COLO668 (cell line): ENCODE data around the gene DRC1.

Experiments
- DNase-seq: peaks from one replicate; lab custom pipeline; 2025; ENCODE audit not compliant: unreplicated experiment; lab: John Stamatoyannopoulos, UW

DRC1 gene

DNA sequence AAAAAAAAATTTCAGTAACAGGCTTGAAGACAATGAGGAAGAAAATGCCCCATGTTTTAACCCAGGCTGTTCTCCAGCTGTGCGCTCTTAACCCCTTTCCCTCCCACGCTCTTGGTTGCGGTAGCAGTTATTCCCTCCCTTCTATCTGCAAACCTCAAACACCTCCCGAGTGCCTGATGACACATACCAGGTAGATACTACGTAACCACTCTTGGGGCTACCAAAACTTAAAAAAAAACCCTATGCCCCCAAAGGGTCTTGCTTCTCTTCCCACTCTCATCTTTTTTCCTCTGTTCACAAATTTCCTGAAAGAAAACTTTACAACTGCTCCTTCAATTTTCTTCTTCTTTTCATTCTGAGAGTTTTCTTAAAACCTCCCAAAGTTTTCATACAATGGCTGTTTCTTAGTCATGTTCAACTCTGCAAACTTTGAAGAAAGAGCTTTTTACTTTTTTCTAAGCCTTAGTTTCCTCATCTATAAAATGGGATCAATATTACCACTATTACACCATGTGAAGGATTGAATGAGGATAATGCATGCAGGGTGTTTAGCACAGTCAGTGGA, 4.9 kb upstream of the DRC1 start:
- no peak for DNase-seq

DNA sequence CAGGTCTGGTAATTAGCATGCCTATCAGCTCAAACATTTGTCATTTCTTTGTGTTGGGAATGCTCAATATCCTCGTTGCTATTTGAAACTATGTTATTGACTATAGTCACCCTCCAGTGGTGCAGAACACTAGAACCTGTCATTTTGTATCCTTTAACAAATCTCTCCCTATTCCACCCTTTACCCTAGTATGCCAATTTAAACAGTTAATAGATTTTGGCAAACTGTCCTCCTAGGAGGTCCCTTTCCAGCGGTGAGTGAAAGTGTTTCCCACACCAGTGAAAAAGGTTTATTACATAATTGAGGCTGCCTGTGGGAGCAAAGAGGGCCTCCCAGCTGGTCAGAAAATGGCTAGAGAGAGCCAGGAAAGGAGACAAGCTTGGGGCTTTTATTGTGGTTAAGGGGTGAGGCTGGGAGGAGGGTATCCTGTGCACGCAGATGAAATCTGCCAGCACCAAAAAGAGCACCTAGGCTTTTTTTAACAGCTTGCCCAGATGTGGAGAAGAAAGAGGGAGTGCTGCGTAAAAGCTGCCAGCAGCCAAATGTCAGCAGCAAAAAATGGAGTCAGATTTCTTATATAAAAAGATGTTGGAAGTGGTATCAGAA, 1.8 kb upstream of the DRC1 start:
- DNase-seq, result no peak

DNA sequence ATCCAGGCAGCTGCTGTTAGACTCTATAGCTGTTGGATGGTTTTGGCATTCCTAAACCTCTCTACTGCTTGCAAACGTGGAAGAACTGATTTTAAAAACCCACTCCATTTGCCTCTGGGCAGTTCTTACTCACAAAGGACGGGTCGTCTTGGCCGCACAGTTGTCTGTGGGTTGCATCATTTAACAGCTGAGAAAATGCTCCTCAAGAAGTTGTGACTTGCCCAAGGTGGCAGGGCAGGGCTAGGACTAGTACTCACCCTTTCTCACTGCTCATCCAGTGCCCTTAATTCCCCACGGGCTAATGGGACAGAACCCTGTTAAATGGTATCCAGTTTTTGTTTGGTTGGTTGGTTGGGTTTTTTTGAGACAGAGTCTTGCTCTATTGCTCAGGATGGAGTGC, 997 bp upstream of the DRC1 start:
- no peak for DNase-seq

DNA sequence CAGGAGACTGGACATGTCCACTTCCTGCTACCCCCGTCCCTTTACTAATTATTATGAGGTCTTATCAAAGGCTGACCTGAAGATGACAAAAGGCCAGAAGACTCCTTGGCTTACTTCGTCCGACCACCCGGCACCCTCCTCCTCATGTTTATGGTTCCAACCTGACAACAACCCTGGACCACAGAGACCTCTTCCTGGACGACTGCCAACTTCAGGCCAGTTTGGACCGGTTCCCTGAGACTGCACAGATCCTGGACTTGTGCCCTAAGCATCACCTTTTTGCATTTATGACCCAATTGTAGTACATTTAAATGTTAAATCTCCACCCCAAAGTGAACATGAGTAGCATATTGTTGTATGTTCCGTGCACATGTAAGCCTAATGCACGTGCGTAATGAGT, 5.8 kb downstream of the DRC1 start:
- DNase-seq, result no peak

DNA sequence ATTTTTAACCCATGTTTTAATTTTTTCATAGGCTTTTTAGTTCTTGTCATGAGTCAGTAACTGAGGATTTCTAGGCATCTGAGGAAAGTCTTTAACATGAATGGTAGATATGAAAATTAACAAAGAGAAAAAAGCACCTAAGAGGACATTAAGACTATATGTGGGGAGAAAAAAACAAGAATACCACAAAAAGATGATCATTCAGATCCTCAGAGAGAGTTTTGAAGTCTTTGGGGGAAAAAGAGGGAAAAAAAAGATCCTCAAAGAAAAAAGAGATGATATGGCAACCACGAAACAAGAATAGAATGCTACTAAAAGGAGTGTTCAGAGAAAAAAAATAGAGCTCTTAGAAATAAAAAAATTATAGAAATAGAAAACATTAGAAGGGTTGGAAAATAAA, 8.1 kb downstream of the DRC1 start:
- DNase-seq, result no peak

DNA sequence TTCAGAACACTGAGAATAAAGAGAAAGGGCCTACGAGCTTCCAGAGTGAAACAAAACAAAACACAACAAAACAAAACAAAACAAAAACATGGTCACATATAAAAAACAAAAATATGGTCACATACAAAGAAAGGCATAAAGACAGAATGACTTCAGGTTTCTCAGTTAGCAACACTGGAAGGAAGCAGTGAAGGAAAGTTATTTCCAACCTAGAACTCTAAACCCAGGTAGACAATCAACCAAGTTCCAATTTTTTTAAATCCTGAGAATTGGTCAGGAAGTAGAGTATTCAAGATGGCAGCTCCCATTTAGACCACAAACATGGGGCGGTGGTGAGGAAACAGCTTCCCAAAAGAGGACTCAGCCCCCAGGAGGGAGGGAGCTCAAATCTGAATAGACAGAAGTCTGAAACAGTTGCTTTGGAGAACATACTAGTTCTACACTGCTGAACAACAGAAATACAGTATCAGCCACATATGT, 9.1 kb downstream of the DRC1 start:
- no peak for DNase-seq

DNA sequence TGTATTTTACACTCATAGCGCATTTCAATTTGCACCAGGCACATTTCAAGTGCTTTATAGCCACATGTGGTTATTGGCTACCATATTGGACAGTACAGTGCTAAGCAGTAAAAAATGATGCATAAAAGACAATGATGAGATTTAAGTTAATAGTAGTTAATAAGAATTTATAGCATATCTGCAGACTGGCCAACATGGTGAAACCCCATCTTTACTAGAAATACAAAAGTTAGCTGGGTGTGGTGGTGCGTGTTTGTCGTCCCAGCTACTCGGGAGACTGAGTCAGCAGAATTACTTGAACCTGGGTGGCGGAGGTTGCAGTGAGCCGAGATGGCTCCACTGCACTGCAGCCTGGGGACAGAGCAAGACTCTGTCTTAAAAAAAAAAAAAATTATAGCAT, 9.7 kb downstream of the DRC1 start:
- no peak for DNase-seq

DNA sequence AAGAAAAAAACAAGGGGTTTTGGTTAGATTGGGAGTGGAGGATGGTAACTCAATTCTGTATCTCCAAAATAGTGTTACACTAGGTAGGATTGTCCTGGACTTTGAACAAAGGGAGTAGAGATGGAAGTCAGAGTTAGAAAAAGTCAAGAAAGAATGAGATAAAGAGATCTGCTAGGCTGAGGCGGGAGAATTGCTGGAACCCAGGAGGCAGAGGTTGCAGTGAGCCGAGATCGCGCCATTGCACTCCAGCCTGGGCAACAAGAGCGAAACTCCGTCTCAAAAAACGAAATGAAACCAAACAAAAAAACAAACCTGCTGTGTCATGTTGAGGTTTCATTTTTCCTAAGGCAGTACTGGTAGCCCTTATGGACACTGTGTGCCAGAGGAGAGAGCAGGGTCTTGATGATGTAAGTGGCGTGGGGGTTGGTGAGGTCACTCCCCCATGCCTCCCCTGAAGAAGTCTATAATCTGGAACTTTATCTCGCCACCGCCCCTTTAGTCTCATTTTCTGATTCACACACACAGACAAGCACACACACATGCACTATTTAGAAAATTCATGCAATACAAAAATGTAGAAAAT, 10.5 kb downstream of the DRC1 start:
- DNase-seq, result no peak

DNA sequence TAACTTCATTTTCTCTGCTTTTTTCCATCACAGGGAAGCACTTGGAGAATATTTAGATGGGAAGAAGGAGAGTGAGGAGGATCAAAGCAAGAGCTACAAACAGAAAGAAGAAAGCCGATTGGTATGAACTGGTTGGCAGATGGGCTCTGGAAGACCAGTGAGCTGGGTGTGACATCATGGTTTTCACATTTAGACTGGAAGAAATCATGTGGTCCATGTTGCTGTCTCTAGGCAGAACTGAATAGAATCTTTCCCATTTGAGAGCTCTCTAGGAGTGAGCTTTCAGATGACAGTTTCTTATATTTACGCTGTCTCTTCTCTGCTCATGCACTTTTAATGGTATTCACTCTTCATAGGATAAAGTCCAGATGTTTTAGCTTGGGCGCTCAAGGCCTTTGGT, 12.6 kb downstream of the DRC1 start:
- no peak for DNase-seq

DNA sequence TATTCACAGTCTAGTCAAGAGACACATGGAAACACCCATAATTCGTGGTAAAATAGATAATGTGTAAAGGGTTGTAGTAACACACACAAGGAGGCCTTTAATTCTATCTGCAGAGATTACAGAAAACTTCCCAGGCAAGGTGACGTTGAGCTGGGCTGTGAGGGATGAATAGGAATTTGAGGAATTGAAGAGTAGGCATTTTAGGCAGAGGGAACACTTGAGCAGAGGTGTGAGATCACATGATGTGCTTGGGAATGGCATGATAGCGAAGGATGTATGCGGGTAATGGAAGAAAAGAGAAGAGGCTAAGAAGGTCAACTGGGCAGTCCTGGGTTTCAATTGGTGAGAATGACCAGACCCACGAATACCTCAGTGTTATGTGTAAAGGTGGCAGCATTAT, 20.2 kb downstream of the DRC1 start:
- DNase-seq, result no peak

DNA sequence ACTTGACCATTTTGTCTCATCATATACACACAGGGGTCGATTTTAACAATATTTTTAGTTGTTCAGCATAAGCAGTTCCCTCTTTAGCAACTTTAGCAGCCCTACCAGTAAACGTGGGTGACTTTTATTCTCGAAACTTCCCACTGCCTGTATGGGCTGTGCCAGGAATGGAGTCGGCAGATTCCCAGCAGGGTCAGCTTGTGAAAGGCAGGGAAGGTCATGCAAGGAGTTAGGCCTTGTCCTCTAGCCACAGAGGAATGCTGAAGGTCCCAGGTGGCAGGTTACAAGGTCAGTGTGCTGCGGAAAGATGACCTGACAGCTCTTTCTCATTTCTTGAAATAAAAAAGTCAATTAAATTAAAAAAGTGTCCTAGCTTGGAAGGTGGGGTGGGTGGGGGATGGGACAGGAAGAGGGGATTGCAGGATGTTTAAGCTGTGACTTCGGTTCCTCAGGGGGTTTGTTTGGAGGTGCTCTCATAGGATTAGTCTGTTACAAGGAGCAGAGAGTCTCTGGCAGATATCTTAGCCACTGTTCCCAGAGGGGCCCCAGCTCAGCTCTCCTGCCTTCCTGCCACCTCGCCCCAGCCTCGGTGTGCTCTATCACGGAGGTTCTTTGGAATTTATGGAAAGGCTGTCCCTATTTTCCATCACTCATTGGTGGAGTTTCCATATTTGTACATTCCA, 21.4 kb downstream of the DRC1 start:
- no peak for DNase-seq

DNA sequence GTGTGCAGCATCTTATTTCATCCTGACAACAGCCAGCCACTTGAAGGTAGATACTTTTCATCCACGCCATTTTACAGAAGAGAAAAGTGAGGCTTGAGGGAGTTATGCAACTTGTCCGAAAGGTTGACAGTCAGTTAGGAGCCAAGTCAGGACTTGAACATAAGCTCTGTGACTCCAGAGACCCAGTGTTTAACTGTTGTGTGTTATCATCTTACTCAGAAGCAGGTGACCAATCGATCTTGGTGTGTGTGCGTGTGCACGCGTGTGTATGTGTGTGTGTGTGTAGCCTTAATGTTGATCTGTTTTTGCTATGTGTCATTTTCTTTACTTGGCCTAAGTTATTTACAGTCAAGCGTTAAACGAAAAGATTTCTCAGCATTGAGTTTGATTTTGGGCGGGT, 22.0 kb downstream of the DRC1 start:
- no peak for DNase-seq

DNA sequence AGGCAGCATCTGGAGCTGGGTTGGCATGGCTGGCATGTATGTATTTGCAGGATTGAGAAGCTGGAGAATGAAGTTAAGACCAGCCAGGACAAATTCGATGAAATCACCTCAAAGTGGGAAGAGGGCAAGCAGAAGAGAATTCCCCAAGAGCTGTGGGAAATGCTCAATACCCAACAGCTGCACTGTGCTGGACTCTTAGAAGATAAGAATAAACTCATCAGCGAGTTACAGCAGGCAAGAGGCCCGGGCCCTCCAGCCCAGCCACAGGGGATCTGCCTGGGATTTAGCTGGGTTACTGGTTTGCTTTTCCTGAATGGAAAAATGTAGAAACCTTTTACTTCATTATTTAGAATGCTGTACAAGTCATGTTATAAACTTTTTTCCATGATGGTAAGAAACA, 22.5 kb downstream of the DRC1 start:
- no peak for DNase-seq

DNA sequence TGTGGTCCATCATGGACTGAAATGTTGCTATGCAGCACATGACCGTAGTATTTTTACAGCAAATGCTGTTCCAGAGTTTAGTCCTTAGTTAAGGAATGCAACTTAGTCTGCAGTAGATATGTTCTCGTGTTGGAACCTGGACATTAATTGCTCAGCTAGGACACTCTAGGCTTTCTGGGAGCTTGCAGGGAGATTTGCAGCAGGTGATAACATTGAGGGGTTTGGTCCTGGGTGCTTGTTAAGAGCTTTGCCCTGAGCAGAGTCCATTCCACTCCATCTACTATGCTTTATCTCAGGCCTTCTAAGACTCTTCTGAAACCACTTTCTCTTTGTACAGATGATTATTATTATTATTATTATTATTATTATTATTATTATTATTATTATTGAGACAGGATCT, 27.1 kb downstream of the DRC1 start:
- DNase-seq, result no peak

DNA sequence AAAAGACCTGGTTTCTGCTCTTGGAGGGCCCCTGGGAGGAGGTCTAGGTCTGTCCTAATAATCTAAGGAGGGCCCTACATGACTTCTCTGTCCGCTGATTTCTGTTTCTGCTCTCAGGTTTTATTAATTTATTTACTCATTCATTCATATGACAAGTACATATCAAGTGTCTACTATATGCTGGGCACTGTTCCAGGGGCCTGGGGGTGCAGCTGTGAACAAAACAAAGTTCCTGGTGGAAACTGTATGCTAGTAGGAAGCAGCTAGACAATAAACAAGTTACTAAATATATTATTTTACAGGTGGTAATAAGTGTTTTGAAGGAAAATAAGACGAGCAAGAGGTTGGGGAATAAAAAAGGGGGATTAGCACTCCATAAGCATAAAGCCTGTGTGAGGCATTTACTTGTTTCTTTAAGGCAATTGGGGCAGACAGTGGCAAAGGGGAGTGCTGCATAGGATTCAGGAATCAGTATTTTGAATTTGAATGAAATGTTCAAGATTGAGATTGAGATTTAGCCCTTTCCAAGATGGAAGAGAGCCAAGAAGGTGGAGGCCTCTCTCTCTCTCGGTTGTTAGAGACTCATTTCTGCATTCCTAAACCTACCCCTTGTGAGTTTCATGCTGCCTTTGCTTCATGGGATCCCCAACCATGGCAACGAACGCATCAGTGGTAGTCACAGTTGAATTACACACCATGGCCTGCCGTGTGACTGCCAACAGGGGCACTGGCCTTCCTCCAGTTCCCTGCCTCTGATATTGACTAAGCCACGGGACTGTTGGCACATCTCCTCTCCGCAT, 28.3 kb downstream of the DRC1 start:
- peak; percentile 78 for DNase-seq

DNA sequence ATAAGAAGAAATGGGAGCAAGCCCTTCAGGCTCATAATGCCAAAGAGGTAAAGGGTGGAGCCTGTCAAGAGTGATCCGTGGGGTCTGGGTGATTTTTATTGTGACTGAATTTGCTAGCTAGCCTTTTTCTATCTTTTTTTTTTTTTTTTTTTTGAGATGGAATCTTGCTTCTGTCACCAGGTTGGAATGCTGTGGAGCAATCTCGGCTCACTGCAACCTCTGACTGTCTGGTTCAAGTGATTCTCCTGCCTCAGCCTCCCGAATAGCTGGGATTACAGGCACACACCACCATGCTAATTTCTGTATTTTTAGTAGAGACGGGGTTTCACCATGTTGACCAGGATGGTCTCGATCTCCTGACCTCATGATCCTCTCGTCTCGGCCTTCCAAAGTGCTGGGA, 29.1 kb downstream of the DRC1 start:
- DNase-seq, result no peak

DNA sequence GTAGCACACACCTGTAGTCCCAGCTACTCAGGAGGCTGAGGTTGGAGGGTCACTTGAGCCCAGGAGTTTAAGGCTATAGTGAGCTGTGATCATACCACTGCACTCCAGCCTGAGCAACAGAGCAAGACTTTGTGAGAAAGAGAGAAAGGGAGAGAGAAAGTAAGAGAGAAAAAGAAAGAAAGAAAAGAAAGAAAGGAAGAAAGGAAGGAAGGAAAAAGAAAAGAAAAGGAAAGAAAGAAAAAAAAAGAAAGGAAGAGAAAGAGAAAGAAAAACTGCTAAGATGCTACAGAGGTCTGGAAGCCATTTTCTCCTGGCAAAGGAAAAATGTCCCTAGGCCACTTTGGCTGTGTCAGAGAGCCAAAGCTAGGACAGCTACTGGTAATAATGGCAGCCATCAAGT, 30.6 kb downstream of the DRC1 start:
- DNase-seq, result no peak

DNA sequence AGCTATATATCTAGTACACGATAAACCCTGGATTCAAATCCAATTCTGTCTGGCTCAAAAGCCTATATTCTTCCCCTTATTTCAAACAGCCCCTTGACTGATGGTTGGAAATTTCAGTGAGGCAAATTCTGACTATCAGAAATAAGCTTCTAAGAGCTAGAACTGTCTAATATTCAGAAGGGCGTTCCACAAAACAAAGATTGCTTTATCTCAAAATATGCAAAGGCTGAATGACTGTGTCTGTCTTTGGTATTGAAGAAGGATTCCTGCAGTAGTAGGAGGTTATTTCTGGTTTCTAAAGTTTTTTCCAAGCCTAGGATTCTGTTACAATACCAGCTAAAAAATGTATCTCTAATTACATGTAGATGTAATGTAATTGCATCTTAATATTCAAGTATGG, 31.1 kb downstream of the DRC1 start:
- DNase-seq, result no peak

DNA sequence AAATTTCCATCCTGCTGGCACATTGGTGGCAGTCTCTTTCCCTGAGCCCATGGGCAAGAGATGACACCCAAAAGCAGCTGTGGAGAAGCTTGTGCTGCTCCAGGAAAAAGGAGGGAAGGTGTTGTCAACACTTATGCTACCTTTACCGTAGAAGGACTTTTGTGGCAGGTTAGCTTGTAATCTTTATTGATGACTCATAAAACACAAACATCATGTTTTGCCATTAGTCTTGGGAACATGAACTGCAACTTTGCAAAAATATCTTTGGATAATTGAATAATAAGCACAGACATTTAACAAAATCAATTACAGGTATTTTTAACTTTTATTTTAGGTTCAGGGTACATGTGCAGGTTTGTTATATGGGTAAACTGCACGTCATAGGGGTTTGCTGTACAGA, 33.4 kb downstream of the DRC1 start:
- DNase-seq, result no peak

DNA sequence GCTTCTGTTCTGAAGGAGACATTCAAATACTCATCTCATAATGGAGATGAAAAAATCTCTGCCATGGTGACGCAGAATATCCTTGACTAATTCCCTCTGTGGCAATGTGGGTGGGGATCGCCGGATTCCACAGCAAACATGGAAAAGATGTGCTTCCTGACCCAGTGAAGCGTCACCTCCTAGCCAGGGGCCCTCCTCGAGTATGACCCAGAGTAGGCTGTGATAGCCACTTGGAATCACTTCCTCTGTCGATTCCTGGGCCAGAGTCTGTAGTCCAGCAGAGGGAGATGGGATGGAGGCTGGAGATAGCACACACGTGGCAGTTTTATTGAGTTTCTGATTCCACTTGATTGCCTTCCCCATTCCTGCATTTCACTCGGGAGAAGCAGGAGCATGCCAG, 36.8 kb downstream of the DRC1 start:
- DNase-seq, result no peak

DNA sequence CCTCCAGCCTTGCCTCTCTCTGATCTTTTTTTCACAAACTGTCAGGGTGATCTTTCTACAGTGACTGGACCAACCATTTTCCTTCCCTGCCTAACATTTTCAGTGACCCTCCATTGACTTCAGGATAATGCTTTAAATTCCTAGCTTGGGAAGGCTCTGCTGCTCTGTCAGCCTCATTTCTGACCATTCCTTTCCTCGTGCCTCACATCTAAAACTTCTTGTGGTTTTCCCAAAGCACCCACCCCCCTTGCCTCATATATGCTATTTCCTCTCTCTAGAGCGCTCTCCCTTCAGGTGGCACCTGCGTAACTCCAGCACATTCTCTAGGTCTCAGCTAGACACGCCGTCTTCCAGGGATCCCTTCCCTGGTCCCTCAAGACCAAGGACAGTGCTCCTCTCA, 37.2 kb downstream of the DRC1 start:
- no peak for DNase-seq

DNA sequence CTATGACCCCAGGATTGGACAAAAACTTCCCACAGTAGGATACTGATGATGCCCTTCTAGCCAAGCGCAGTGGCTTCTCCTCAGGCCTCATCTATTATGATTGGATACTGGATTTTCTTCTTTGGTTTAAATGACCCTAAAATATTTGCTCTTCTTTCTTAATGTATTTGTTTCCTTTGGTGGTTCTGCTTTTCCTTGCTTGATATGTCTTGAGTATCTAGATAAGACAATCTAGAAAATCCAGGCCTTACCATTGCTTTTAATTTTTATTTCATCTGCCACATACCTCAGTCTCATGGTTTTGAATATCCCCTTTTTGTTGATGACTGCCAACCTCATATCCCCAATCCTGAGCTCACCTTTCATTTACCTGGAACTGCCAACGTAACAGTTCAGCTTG, 40.6 kb downstream of the DRC1 start:
- no peak for DNase-seq
